GM12892 (cell line): ENCODE data around the gene NFIL3.

ENCODE experiments used
- DNase-seq: peaks from one replicate; pipeline ENCODE4 v3.0.0; 2011; ENCODE audit not compliant: insufficient read length
- FAIRE-seq: peaks from 2 replicates; lab custom pipeline; 2011; peaks lifted over from hg19 to GRCh38; lab: Jason Lieb, UNC
- POLR2A ChIP-seq: IDR thresholded peaks from 2 replicates; pipeline ENCODE4 v1.6.1; 2011; ENCODE audit warnings: low read depth, low read length, control low read depth
- POLR2AphosphoS5 ChIP-seq: IDR thresholded peaks from 2 replicates; pipeline ENCODE4 v1.6.1; 2011; ENCODE audit warnings: low read depth, low read length, control low read depth
- TAF1 ChIP-seq: IDR thresholded peaks from 2 replicates; pipeline ENCODE4 v1.6.1; 2011; ENCODE audit warnings: low read depth, mild to moderate bottlenecking, control low read depth, low read length, borderline replicate concordance

Gene NFIL3

GRCh38 chr9:91420501-91421127, 3.0 kb downstream of the NFIL3 start:
- DNase-seq = no peak
- TF ChIP-seq TAF1 (no peak), POLR2A (no peak), POLR2AphosphoS5 (no peak)
- no peak for FAIRE-seq

GRCh38 chr9:91419222-91420191, 4.1 kb downstream of the NFIL3 start:
- DNase-seq (no peak), FAIRE-seq (peak; percentile 9)
- TF ChIP-seq POLR2A (no peak), POLR2AphosphoS5 (no peak), TAF1 (no peak)

DNA sequence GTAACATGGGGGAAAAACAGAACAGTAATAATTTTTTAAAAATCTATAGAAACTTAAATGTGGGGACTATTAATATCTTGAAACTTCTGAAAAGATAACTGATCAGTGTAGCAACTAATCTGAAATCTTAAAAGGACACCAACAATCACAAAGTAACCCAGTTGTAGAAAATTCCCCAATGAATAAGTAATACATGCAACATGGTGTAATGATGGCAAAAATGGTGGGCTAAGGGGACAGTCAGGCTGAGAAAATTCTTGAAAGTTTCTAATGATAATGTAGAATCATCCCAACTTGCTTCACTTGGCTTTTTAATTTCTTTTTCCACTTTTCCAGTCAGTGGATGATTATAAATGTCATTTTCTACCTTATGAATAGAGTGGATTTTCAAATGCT, 5.4 kb downstream of the NFIL3 start:
- FAIRE-seq (no peak), DNase-seq (no peak)
- no peak for TF ChIP-seq POLR2AphosphoS5
- no peak for TF ChIP-seq POLR2A
- no peak for TF ChIP-seq TAF1

DNA sequence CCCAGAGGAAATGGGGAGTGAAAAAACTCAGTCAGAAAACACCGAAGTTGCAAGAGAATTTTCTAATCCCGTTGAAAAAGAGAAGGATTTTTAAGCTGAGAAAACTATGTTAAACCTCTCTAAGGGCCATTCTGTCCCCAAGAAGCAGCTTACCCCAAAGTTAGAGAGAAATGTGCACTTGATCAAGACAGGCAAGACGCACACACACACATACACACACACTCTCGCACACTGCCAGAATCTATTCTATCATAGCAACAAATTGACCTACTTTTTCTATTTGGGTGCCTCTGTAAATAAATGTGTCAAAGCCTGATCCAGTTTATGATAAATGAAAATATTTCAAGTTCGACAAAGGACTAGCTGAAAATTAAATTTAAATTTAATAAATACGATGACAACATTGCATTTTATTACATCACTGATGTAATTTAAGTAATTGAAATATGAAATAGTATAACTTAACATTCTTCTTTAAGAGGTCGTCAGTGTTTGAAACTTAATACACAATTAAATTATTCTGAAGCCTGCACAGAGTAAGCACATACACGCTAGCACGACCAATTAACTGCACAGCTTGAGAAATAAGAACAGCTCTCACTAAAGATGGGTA, 5.9 kb downstream of the NFIL3 start:
- FAIRE-seq = no peak
- TF ChIP-seq POLR2A (no peak), TAF1 (no peak), POLR2AphosphoS5 (no peak)
- no peak for DNase-seq

DNA sequence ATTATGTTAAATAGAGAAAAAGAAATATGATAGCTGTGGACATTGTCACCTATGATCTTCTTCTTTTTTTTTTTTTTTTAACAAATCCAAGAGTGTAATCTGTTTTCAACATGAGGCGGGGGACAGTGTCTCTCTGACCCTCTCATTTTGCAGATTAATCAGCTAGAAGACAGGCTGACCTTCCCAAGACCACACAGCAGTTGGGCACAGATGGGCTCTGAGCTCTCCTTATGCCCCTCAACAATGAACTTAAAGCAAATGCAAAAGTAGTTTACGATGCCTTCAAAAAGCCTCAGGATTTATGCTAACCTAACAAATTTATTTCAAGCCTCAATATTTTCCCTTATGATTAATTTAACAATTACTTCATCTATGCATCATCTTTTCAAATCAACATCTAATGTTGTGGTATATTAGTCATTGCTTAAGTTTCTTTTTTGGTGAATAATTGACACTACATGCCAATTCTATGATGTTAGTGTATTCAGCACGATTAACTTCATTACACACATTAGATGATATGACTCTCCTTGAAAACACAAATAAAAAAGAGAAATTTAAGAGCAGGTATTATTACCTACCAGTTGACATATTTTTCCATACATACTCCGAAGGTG, 7.4 kb downstream of the NFIL3 start:
- TF ChIP-seq TAF1 (no peak), POLR2A (no peak), POLR2AphosphoS5 (no peak)
- FAIRE-seq = no peak

DNA sequence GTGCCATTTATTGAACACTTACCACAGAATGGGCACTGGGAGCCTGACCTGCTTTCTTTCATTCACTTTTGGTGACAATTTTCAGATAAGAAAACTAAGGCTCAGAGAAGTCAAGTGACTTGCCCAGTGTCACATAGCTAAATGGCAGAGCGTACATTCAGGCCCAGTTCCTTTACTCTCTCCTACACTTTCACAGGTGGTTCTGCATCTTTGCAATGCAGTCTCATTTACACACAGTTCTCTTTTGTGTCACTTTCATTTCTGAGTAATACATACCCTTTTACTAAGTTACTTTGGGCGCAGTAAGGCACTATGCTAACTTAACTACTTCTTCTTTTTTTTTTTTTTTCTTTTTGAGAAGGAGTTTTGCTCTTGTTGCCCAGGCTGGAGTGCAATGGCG, 8.3 kb downstream of the NFIL3 start:
- TF ChIP-seq POLR2AphosphoS5 = no peak
- no peak for TF ChIP-seq POLR2A
- TF ChIP-seq TAF1 = no peak
- DNase-seq (no peak), FAIRE-seq (peak; percentile 91)

More for the DNA sequence above, 7.4 kb downstream of the NFIL3 start:
- no peak for DNase-seq

DNA sequence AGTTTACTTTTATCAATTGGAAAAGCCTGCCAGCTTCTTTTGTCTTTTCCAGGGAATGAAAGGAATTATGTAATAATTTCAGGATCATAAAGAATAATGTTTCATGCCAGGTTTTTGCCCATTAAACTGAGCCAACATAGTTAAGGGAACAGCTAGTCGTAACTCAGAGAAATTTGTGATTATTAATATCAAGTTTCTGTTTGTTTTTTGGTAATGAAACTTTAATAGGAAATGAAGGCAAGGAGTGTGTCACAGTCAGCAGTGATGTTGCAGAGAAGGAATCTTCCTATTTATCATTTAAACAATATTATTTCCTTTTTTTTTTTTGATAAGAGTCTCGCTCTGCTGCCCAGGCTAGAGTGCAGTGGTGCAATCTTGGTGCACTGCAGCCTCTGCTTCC, 10.7 kb downstream of the NFIL3 start:
- DNase-seq (no peak), FAIRE-seq (no peak)
- TF ChIP-seq TAF1 = no peak
- no peak for TF ChIP-seq POLR2AphosphoS5
- no peak for TF ChIP-seq POLR2A

- TF ChIP-seq POLR2A = no peak
- DNase-seq (no peak), FAIRE-seq (no peak)
Measured at GRCh38 chr9:91411096-91411771, 12.4 kb downstream of the NFIL3 start.

DNA sequence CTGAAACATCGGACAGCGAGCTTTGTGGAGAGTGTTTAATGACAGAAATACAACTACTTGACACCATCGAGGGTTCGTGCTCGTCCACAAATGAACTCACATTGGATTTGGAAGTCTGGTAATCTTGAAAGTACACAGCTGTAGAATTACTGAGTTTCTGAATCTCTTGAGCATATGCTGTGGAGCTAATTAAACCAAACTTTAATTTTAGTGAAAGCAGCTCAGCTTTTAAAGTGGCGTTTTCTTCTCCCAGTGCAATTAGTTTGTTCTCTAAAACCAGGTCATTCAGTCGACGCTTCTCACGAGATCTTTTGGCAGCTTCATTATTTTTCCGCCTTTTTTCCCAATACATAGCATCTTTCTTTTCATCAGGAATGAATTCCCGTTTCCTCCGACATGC, 13.5 kb downstream of the NFIL3 start:
- FAIRE-seq (no peak), DNase-seq (no peak)
- no peak for TF ChIP-seq POLR2AphosphoS5

- no peak for FAIRE-seq
- TF ChIP-seq TAF1 (no peak), POLR2A (no peak), POLR2AphosphoS5 (no peak)
Measured at GRCh38 chr9:91408475-91408874, 15.2 kb downstream of the NFIL3 start.

DNA sequence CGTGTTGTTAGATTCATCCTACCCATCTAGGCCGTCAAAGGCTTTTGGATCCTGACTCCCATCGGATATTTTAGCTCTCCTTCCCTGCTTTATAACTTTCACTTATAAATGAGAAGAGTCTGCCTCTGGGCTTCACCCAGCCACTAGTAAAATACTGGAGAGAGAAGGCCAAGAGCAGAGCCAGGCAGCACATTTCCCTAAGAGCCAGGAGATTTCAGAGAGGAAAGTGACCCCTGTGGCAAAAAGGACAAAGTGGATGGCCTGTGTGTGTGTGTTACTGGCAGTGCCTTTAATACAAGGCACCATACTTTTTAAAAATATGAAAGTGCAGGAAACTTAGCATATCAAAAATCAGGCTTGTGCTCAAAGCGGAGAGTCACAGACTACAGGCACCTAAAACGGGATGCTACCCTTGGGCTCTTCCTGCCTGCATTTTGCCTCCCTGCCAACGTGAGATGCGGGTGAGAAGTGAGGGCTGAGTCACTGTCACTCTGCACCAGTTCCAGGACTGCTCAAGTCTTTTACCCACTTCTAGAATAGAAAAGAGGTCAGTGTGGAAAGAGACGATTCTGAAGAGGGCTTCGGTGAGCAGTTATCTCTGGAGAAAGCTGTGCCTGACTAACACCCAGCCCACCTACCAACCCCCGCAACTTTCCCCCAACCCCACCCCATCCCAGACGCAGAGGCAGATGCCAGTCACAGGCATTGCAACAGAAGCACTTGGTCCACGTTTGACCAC, 15.9 kb downstream of the NFIL3 start:
- no peak for DNase-seq
- no peak for TF ChIP-seq POLR2A
- no peak for FAIRE-seq

More at GRCh38 chr9:91408475-91408874, 15.2 kb downstream of the NFIL3 start:
- no peak for DNase-seq
